GM23338 (cell line): ENCODE data around the gene KCNQ5. TPM values are rescaled to one million over a fixed set of nuclear protein-coding genes. Genes with fewer than 3 reads are reported as not detected.

Source experiments
- ATAC-seq: fragments of 200-7000 bp; cut with Tn5 transposase; 3 replicates; pipeline ENCODE4 v1.9.1; 2020
- DNase-seq: peaks from one replicate; pipeline ENCODE4 v3.0.0-alpha.2; 2015; ENCODE audit warnings: low spot score
- H2AFZ ChIP-seq: fragments of 200-600 bp; sonication (generic); 2 replicates; pipeline ENCODE4 v1.8.0; 2016; ENCODE audit warnings: antibody characterized with exemption, mild to moderate bottlenecking, moderate library complexity
- H3F3A ChIP-seq: fragments of 200-600 bp; sonication (generic); replicated peaks from 2 replicates; pipeline ENCODE4 v1.8.0; 2017; ENCODE audit warnings: antibody characterized with exemption, mixed run types, low read depth
- H3K27ac ChIP-seq: fragments of 200-600 bp; sonication (generic); 2 replicates; pipeline ENCODE4 v1.6.1; 2016; ENCODE audit warnings: low read depth
- H3K27me3 ChIP-seq: fragments of 200-600 bp; sonication (generic); 2 replicates; pipeline ENCODE4 v1.8.0; 2016; ENCODE audit warnings: mild to moderate bottlenecking, mixed run types, moderate library complexity; ENCODE audit not compliant: insufficient read depth
- H3K36me3 ChIP-seq: fragments of 200-600 bp; sonication (generic); 2 replicates; pipeline ENCODE4 v1.8.0; 2016; ENCODE audit warnings: mild to moderate bottlenecking; ENCODE audit not compliant: insufficient read depth
- H3K4me1 ChIP-seq: fragments of 200-600 bp; sonication (generic); 2 replicates; pipeline ENCODE4 v1.8.0; 2016; ENCODE audit warnings: mild to moderate bottlenecking, moderate library complexity; ENCODE audit not compliant: insufficient read depth
- H3K4me2 ChIP-seq: fragments of 200-600 bp; sonication (generic); 2 replicates; pipeline ENCODE4 v1.7.1; 2017; ENCODE audit warnings: mixed run types
- H3K4me3 ChIP-seq: fragments of 200-600 bp; sonication (generic); 2 replicates; pipeline ENCODE4 v1.6.1; 2016; ENCODE audit warnings: mixed run types
- H3K79me2 ChIP-seq: fragments of 200-600 bp; sonication (generic); replicated peaks from 2 replicates; pipeline ENCODE4 v1.8.0; 2017; ENCODE audit warnings: mild to moderate bottlenecking; ENCODE audit not compliant: insufficient read depth
- H3K9me2 ChIP-seq: fragments of 200-600 bp; sonication (generic); 2 replicates; pipeline ENCODE4 v1.8.0; 2017; ENCODE audit not compliant: insufficient read depth
- H4K20me1 ChIP-seq: fragments of 200-600 bp; sonication (generic); replicated peaks from 2 replicates; pipeline ENCODE4 v1.8.0; 2017; ENCODE audit warnings: mild to moderate bottlenecking; ENCODE audit not compliant: insufficient read depth
- H3K27ac Mint-ChIP-seq: 2 replicates; pipeline ENCODE4 v1.8.0; 2020; ENCODE audit warnings: inconsistent platforms, mild to moderate bottlenecking, moderate library complexity, mixed read lengths
- H3K27me3 Mint-ChIP-seq: 3 replicates; pipeline ENCODE4 v1.8.0; 2022; ENCODE audit warnings: low read depth, mild to moderate bottlenecking, moderate library complexity, mixed read lengths, inconsistent platforms; ENCODE audit not compliant: insufficient read depth, poor library complexity
- H3K36me3 Mint-ChIP-seq: 3 replicates; pipeline ENCODE4 v1.8.0; 2021; ENCODE audit warnings: low read depth, mild to moderate bottlenecking, inconsistent platforms, moderate library complexity, mixed read lengths
- H3K4me1 Mint-ChIP-seq: 3 replicates; pipeline ENCODE4 v1.8.0; 2020; ENCODE audit warnings: mild to moderate bottlenecking, inconsistent platforms, mixed read lengths
- H3K4me3 Mint-ChIP-seq: 3 replicates; pipeline ENCODE4 v1.8.0; 2021; ENCODE audit warnings: moderate library complexity, mild to moderate bottlenecking, inconsistent platforms, mixed read lengths
- H3K9me3 Mint-ChIP-seq: 3 replicates; pipeline ENCODE4 v1.8.0; 2020; ENCODE audit warnings: moderate library complexity, mild to moderate bottlenecking, inconsistent platforms, mixed read lengths
- CREB1 ChIP-seq: fragments of 250-450 bp; sonication (Bioruptor Pico); IDR thresholded peaks from 2 replicates; pipeline ENCODE4 v1.5.0; 2020; ENCODE audit warnings: low read depth, mild to moderate bottlenecking, moderate library complexity
- ETS1 ChIP-seq: IDR thresholded peaks from 2 replicates; pipeline ENCODE4 v1.6.1; 2016; ENCODE audit warnings: antibody characterized with exemption
- EZH2 ChIP-seq: fragments of 200-600 bp; sonication (generic); IDR thresholded peaks from one replicate; pipeline ENCODE4 v1.8.0; 2017; ENCODE audit warnings: antibody characterized with exemption, mild to moderate bottlenecking, low read depth; ENCODE audit not compliant: unreplicated experiment
- EZH2phosphoT487 ChIP-seq: fragments of 200-600 bp; sonication (generic); IDR thresholded peaks from one replicate; pipeline ENCODE4 v1.8.1; 2018; ENCODE audit warnings: antibody characterized with exemption; ENCODE audit not compliant: unreplicated experiment
- JUNB ChIP-seq: IDR thresholded peaks from one replicate; pipeline ENCODE4 v1.6.1; 2016; ENCODE audit warnings: antibody characterized with exemption; ENCODE audit not compliant: unreplicated experiment
- NANOG ChIP-seq: IDR thresholded peaks from 2 replicates; pipeline ENCODE4 v1.6.1; 2016; ENCODE audit warnings: antibody characterized with exemption, borderline replicate concordance
- POLR2AphosphoS5 ChIP-seq: IDR thresholded peaks from 2 replicates; pipeline ENCODE4 v1.6.1; 2016; ENCODE audit warnings: antibody characterized with exemption, low read depth
- STAT1 ChIP-seq: IDR thresholded peaks from one replicate; pipeline ENCODE4 v1.6.1; 2016; ENCODE audit warnings: antibody characterized with exemption; ENCODE audit not compliant: unreplicated experiment
- ZNF114 ChIP-seq: fragments of 250-450 bp; sonication (Bioruptor Pico); IDR thresholded peaks from 2 replicates; pipeline ENCODE4 v1.5.0; 2020; ENCODE audit warnings: mild to moderate bottlenecking, moderate library complexity
- ZNF331 ChIP-seq: fragments of 250-450 bp; sonication (Bioruptor Pico); IDR thresholded peaks from 2 replicates; pipeline ENCODE4 v1.5.0; 2020; ENCODE audit warnings: low read depth, mild to moderate bottlenecking, moderate library complexity
- ZNF462 ChIP-seq: fragments of 250-450 bp; sonication (Bioruptor Pico); IDR thresholded peaks from 2 replicates; pipeline ENCODE4 v1.5.0; 2020; ENCODE audit warnings: mild to moderate bottlenecking, moderate library complexity
- polyA plus RNA-seq: library from polyadenylated mRNA; unstranded; fragments of >200 nt; fragmentation: Nextera tagmentation; extraction: Ambion mirVana; gene quantifications from 2 replicates; pipeline ENCODE4 v1.2.1, GENCODE V29; 2016
- total RNA-seq: library from RNA; depleted of rRNA; stranded (reverse); fragments of >200 nt; shearing (Covaris generic); gene quantifications from 2 replicates; pipeline ENCODE4 v1.2.3, GENCODE V29; 2014
- TF ChIP-seq, protein P1 (sequence below), 2 experiments: fragments of 200-600 bp in 1 of 2; sonication (generic) in 1 of 2; conservative IDR thresholded peaks; 2 replicates each; pipeline versions ENCODE4 v1.5.1 to v1.6.1; 2016 to 2017; ENCODE audit warnings: antibody characterized with exemption in 2 of 2, low read depth in 2 of 2, mild to moderate bottlenecking in 2 of 2, moderate library complexity in 1 of 2
- TF ChIP-seq, protein P2 (sequence below): IDR thresholded peaks from one replicate; pipeline ENCODE4 v1.6.1; 2018; ENCODE audit warnings: antibody characterized with exemption; ENCODE audit not compliant: unreplicated experiment

Gene KCNQ5
- total and polyA plus RNA-seq, 2 experiments from 2014 or later = 0.68 to 0.87 TPM

- H3K4me1 ChIP-seq = no peaks in the 10 kb centered on the region
- Mint-ChIP-seq H3K9me3 (no peaks in the 10 kb centered on the region), H3K36me3 (no peaks in the 10 kb centered on the region), H3K4me1 (no peaks in the 10 kb centered on the region), H3K27ac (no peak overlapping the region), H3K4me3 (no peak overlapping the region), H3K27me3 (no peaks in the 10 kb centered on the region)
- no peak overlapping the region for H3K27ac ChIP-seq
- ATAC-seq (no peak), DNase-seq (no peak)
- H2AFZ ChIP-seq = no peak overlapping the region
- H3K79me2 ChIP-seq = no peaks in the 10 kb centered on the region
- H3K27me3 ChIP-seq = no peaks in the 10 kb centered on the region
- no peaks in the 10 kb centered on the region for H4K20me1 ChIP-seq
- no peak overlapping the region for H3K4me3 ChIP-seq
- H3K4me2 ChIP-seq = no peak overlapping the region
- no peaks in the 10 kb centered on the region for H3F3A ChIP-seq
- peaks cover 8% of the 10 kb centered on the region; the same call in 1 of the 2 replicates for H3K9me2 ChIP-seq
- TF ChIP-seq ZNF462 = no peak
- no peak for TF ChIP-seq STAT1
- no peak for TF ChIP-seq NANOG
- no peak for TF ChIP-seq EZH2
- TF ChIP-seq ZNF114 (CRISPR knock-in tag) = no peak
- no peak for TF ChIP-seq ETS1
- TF ChIP-seq CREB1 (CRISPR knock-in tag) = no peak
- TF ChIP-seq EZH2phosphoT487 = no peak
- TF ChIP-seq JUNB = no peak
- TF ChIP-seq, protein P1, sequence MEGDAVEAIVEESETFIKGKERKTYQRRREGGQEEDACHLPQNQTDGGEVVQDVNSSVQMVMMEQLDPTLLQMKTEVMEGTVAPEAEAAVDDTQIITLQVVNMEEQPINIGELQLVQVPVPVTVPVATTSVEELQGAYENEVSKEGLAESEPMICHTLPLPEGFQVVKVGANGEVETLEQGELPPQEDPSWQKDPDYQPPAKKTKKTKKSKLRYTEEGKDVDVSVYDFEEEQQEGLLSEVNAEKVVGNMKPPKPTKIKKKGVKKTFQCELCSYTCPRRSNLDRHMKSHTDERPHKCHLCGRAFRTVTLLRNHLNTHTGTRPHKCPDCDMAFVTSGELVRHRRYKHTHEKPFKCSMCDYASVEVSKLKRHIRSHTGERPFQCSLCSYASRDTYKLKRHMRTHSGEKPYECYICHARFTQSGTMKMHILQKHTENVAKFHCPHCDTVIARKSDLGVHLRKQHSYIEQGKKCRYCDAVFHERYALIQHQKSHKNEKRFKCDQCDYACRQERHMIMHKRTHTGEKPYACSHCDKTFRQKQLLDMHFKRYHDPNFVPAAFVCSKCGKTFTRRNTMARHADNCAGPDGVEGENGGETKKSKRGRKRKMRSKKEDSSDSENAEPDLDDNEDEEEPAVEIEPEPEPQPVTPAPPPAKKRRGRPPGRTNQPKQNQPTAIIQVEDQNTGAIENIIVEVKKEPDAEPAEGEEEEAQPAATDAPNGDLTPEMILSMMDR (conservative IDR thresholded peaks at IDR 0.05; ENCODE audit: low read depth in 2 of 2) = no peak
- TF ChIP-seq, protein P2, sequence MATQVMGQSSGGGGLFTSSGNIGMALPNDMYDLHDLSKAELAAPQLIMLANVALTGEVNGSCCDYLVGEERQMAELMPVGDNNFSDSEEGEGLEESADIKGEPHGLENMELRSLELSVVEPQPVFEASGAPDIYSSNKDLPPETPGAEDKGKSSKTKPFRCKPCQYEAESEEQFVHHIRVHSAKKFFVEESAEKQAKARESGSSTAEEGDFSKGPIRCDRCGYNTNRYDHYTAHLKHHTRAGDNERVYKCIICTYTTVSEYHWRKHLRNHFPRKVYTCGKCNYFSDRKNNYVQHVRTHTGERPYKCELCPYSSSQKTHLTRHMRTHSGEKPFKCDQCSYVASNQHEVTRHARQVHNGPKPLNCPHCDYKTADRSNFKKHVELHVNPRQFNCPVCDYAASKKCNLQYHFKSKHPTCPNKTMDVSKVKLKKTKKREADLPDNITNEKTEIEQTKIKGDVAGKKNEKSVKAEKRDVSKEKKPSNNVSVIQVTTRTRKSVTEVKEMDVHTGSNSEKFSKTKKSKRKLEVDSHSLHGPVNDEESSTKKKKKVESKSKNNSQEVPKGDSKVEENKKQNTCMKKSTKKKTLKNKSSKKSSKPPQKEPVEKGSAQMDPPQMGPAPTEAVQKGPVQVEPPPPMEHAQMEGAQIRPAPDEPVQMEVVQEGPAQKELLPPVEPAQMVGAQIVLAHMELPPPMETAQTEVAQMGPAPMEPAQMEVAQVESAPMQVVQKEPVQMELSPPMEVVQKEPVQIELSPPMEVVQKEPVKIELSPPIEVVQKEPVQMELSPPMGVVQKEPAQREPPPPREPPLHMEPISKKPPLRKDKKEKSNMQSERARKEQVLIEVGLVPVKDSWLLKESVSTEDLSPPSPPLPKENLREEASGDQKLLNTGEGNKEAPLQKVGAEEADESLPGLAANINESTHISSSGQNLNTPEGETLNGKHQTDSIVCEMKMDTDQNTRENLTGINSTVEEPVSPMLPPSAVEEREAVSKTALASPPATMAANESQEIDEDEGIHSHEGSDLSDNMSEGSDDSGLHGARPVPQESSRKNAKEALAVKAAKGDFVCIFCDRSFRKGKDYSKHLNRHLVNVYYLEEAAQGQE = no peak
- no peak for TF ChIP-seq ZNF331
- TF ChIP-seq POLR2AphosphoS5 = no peak
- H3K36me3 ChIP-seq = no peaks in the 10 kb centered on the region
These were observed 344.9 kb downstream of the KCNQ5 start for GRCh38 chr6:72966628-72967280.
